Activated T-helper 1 cell treated with anti-CD3 and anti-CD28 coated beads, Interleukin-2, amount 50 U/mL, for 16 hours (primary cell): ENCODE data around the gene CYP2C18.
"Not testable (repeated sequence)": the region's sequence is repeated elsewhere in the genome, so short reads cannot be mapped to it uniquely, and the experiment has no call there.

Experiments
- DNase-seq, 2 donors: peaks; one replicate each; pipeline ENCODE4 v3.0.0-alpha.2; 2020; ENCODE audit warnings: low read depth in 1 of 2, low spot score in 1 of 2

CYP2C18 gene

DNA sequence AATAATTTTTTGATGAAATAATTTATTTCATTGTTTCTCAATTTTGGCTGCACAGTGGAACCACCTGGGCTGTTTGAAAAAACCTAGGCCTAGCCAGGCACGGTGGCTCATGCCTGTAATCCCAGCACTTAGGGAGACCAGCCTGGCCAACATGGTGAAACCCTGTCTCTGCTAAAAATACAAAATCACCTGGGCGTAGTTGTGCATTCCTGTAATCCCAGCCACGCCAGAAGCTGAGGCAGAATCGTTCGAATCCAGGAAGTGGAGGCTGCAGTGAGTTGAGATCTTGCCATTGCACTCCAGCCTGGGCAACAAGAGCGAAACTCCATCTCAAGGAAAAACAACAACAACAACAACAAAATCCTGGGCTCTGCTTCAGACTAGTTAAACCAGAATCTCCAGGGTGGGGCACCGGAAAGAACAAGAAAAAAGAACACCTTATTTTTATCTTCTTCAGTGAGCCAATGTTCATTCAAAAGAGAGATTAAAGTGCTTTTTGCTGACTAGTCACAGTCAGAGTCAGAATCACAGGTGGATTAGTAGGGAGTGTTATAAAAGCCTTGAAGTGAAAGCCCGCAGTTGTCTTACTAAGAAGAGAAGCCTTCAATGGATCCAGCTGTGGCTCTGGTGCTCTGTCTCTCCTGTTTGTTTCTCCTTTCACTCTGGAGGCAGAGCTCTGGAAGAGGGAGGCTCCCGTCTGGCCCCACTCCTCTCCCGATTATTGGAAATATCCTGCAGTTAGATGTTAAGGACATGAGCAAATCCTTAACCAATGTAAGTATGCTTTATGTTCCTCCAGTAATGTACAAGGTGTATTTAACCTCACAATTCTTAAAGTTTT lies at the start of gene CYP2C18:
Gene CYP2C18 (plus strand): TSS at position 516 of the 841 bp plus-strand sequence. CDS start 91 bp downstream, at position 607.
- no peak for DNase-seq

DNA sequence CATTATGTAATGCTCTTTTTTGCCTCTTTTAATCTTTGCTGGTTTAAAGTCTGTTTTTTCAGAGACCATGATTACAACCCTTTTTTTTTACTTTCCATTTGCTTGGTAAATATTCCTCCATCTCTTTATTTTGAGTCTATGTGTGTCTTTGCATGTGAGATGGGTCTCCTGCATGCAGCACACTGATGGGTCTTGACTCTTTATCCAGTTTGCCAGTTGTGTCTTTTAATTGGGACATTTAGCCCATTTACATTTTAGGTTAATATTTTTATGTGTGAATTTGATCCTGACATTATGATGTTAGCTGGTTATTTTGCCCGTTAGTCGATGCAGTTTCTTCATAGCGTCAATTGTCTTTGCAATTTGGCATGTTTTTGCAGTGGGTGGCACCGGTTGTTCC lies 45.4 kb upstream of the CYP2C18 start:
- DNase-seq = not testable (repeated sequence)

DNA sequence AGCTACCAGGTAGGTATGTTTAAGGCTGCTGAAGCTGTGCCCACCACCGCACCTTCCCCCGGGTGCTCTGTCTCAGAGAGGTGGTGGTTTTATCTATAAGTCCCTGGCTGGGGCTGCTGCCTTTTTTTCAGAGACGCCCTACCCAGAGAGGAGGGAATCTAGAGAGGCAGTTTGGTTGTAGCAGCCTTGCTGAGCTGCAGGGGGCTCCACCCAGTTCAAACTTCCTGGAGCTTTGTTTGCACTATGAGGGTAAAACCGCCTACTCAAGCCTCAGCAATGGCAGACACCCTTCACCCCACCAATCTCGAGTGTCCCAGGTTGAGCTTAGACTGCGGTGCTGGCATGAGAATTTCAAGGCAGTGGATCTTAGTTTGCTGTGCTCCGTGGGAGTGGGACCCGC lies 43.6 kb upstream of the CYP2C18 start:
- DNase-seq = no peak

DNA sequence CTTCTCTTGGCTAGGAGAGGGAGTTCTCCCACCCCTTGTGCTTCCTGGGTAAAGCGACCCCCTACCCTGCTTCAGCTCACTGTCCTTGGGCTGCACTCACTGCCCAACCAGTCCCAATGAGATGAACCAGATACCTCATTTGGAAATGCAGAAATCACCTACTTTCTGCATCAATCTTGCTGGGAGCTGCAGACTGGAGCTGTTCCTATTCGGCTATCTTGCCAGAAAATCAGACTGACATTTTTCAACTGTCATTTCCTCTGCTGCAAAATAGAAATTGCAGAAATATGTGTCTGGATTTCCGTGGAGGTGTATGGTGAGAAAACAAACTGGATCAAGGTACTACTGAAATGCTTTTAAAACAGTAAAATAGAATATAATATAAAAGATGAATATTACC lies 43.0 kb upstream of the CYP2C18 start:
- no peak for DNase-seq

DNA sequence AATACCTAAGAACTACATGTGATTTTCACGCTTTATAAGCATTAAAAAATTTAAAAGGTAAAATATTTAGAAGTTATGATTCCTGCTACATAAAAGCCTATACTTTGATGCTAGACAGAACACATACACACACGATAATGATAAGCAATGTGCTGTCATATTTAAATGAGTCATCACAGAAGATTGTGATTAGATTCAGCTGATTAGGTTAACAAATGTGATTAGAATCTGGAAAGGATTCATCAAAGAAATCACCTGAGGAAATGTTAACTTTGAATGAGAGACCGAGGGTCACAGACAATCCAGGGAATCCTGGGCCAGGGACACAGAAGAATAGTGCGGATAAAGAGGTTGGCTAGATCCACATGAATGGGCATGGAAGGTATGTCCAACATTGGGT lies 42.0 kb upstream of the CYP2C18 start:
- DNase-seq = no peak

DNA sequence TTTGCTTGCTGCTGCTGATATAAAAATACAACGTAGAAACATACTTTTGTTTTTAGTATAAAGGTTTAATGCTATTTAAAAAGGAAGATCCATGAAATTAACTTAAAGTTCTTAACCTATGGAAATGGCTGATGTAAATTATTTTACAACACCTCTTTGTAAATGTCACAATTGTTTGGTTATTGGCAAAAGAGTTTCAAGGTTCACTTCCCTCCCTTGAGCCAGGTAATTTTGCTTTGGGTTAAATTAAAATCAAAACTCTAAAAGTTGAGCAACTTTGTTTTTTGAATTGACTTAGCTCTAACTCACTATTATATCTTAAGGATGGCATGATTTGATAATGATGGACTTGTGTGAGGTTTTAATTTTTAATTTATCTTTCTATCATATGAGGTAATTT lies 39.2 kb upstream of the CYP2C18 start:
- no peak for DNase-seq

DNA sequence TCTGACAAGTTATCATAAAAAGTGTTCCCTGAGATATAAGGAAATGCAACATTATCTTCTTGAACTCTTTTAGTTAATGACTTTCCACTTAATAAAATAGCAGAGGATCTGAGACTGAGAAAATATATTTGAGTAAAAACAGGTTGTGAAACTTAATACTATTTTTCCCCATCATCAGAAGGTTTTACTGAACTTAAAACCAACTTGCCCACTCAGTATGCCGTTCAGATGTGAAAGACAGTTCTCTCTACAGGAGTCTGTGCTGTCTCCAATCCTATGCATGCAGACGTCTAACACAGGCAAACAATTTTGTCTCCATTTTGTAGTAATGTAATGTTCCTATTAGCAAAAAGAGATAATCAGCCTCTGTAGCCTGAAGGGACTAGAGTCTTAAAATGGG lies 38.2 kb upstream of the CYP2C18 start:
- no peak for DNase-seq

DNA sequence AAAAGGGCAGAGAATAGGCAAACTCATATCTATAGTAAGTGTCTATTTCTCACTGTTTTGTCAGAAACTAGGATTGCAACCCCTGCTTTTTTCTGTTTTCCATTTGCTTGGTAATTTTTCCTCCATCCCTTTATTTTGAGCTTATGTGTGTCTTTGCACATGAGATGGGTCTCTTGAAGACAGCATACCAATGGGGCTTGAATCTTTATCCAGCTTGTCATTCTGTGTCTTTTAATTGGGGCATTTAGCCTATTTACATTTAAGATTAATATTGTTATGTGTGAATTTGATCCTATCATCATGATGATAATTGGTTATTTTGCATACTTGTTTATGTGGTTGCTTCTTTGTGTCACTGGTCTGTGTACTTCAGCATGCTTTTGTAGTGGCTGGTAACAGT lies 28.3 kb upstream of the CYP2C18 start:
- not testable (repeated sequence) for DNase-seq

DNA sequence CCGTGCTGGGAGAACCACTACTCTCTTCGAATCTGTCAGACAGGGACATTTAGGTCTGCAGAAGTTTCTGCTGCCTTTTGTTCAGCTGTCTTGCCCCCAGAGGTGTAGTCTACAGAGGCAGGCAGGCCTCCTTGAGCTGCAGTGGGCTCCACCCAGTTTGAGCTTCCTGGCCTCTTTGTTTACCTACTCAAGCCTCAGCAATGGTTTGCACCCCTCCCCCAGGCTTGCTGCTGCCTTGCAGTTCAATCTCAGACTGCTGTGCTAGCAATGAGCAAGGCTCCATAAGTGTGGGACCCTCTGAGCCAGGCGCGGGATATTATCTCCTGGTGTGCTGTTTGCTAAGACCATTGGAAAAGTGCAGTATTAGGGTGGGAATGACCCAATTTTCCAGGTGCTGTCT lies 20.5 kb upstream of the CYP2C18 start:
- not testable (repeated sequence) for DNase-seq

DNA sequence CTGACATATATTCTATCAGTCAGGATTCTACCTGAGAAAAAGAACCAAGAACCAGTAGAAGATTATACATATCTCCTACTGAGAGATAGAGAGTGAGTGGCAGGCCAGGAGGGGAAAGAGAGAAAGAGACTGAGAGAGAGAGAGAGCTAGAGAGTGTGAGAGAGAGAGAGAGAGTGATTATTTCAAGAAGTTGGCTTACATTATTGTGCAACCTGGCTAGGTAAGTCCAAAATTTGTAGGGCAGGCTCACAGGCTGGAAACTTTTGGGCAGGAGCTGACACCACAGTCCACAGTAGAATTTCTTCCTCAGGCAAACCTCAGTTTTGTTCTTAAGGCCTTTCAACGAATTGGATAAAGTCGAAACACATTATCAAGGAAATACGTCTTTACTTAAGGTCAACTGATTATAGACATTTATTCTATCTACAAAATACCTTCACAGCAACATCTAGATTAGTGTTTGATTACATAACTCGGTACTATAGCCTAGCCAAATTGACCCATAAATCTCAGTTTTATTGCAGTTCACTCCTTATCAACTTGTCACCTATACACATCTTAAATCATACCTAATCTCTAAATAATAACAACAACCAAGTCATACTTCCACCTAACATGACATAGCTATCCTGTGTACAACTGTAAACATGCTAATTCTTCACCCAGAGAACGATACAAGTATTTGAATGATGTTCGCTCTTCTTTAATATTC lies 17.0 kb upstream of the CYP2C18 start:
- DNase-seq = no peak

DNA sequence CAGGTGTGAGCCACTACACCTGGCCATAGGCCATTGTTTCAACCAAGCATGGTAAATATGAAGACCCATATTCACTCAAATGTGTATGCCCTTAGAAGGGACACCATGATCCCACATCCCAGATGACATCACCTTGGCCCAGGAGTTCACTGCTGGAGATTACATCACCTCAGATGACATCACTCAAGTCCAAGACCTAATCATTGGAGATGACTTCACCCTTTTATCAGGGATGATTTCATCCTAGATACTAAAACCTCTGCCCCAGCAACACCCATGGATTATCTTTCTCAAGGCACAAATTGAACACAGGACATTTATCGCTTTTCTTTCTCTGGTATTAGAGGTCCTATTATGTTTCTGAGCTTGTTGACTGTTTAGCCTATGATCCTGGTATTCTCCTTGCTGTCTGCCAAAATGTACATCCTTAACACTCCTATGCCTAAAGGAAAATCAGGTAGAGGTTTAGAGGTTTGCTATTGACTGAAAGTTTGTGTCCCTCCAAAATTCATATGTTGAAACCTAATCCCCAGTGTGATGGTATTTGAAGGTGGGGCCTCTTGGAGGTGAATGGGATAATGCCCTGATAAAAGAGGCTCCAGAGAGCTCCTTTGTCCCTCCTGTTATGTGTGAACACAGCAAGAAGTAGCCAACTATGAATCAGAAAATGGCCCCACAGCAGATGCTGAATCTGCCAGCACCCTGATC lies 9.8 kb upstream of the CYP2C18 start:
- no peak for DNase-seq

DNA sequence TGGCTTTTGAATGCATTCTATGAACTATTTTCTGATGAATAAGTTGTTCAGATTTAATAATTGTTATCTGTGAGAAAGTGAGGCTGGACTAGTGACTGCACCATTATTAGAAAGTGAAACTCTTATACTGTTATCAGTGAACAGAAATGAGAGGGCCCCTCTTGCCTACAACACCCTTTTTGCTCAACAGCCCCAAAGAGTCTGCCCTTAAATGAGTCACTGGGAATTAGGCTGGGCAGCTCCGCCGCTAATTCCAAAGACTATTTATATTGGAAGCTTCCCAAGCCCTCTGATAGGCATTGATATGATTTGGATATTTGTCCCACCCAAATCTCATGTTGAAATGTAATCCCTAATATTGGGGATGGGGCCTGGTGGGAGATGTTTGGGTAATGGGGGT lies 7.0 kb upstream of the CYP2C18 start:
- no peak for DNase-seq

DNA sequence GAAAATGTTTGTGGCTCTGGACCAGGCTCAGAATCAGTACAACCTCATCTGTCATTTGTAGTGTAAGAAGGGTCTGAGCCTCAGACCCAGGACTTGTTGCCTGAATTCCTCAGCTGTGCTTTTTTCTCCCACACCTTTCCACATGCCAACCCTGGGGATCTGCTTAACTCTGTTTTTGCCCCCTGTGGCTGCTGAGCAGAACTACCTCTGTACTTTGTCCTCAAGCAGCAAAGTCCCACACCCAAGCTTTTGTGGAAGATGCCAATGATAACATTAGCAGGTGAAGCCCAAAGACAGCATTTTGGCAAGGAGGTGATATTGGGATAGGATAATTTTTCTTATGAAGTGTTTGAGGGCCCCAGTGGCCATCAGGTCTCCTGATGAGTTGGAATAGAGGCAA lies 5.8 kb upstream of the CYP2C18 start:
- no peak for DNase-seq

DNA sequence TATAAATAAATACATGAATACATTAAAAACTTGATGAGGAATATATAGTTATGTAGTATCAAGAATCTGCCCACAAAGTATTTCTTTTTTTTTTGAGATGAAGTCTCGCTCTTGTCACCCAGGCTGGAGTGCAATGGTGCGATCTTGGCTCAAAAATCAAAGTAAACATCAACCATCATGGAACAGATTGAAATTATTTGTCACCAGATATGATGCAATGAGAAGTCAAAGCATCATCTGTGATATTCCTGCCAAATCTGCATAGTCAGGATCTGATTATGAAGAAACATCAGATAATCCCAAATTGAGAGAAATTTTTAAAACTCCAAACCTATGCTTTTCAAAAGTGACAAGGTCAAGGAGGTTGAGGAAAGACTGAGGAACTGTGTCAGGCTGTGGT lies 5.1 kb upstream of the CYP2C18 start:
- no peak for DNase-seq

DNA sequence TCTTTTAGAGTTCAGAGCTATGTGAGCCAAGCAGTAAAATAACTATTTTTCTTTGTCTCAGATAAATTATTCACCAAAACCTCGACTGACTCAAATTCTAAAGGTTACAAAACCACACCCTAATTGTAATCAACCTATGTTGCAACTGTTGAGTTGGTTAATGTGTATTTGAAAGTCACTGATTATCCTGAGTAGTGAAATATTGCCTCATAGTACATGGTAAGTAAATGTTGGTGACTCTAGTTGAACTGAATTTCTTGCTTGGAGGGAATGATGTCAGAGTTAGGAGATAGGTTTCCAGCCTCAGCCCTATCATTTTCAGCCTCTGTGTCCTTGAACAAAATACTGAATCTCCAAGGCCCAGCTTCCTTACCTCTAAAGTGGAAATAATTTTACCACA lies 3.0 kb upstream of the CYP2C18 start:
- no peak for DNase-seq

DNA sequence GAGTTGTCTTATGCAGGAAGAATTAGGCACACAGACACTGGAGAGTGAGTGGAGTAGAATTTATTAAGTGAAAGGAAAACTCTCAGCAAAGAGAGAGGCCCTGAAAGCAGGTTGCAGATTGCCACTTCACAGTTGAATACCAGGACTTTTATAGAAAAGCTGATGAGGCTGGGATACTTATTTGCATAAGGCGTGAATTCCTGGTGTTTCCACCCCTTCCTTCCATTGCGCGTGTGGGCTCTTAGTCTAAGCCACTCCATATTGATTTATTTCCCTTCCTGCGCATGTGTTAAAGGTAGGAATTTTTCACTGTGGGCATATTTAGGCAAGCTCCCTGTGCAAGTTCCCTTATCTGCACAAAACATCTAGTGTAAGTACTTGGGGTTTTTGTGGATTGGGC lies 893 bp upstream of the CYP2C18 start:
- DNase-seq = not testable (repeated sequence)

DNA sequence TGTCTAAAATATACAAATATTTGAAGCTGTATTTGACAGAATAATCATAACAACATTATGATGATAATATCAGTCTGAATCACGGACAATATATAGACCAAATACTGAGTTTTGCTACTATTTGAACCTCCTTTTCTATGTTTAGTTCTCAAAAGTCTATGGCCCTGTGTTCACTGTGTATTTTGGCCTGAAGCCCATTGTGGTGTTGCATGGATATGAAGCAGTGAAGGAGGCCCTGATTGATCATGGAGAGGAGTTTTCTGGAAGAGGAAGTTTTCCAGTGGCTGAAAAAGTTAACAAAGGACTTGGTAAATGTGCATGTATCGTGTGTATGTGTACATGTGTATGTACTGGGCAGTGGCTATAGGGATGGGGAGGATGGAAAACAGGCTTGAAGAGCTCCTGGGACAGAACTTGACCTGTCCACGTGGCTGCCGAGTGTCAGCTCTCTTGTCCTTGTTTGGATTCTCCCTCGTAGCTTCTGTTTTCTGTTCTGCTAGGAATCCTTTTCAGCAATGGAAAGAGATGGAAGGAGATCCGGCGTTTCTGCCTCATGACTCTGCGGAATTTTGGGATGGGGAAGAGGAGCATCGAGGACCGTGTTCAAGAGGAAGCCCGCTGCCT lies 4.2 kb downstream of the CYP2C18 start:
- no peak for DNase-seq

DNA sequence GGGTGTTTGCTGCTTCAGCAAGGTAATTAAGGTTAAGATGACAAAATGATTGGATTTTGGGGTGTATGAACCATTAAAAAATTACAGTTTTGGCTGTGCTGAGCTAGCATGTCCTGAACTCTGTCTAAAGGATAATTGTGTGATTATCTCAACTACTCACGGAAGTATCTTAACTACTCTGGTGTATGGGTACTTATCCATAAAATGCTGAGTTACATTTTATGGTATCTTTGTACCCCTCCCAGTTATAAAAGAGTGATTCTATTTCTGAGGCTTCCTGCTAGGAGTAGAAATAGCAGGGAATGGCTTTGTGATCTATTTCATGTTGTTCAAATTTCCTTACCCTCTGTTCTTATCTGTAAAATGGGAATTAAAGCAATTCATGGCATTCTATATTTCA lies 22.6 kb downstream of the CYP2C18 start:
- DNase-seq = no peak

DNA sequence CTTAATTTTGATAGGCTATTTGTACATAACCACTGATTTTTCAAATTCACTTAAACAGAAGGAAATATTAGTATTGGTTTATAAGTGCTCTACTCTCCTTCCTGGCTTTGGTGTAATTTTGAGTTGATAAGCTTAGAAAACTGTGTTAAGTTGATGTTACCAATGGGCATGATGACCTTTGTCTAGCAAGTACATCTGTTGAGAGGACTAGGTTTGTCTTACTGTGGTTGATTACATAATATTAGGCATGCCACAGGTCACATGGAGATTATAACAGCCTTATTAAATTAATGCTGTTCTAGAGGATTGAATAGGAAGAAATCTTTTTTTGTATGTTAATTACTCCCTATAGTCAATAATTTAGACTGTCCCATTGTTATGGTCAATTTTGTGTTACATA lies 27.0 kb downstream of the CYP2C18 start:
- no peak for DNase-seq

DNA sequence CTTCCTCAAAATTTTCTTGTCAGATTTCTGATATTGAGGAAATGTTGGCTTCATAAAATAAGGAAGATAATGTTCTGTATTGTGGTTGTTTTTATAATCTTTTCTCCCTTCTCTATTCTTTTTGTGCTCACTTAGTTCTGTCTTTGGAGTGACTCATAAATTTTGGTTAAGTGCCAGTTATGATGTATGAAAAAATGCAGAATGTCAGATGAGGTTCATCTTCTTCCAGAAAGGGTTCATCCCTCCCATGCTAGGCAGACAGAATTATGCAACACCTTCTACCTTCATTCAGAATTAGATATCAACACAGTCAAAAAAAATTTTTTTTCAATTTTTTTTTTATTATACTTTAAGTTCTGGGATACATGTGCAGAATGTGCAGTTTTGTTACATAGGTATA lies 42.3 kb downstream of the CYP2C18 start:
- no peak for DNase-seq

DNA sequence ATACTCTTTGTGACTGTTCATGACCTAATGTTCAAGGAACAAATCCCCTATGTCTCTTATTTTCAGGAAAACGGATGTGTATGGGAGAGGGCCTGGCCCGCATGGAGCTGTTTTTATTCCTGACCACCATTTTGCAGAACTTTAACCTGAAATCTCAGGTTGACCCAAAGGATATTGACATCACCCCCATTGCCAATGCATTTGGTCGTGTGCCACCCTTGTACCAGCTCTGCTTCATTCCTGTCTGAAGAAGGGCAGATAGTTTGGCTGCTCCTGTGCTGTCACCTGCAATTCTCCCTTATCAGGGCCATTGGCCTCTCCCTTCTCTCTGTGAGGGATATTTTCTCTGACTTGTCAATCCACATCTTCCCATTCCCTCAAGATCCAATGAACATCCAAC lies 51.7 kb downstream of the CYP2C18 start:
- DNase-seq = no peak

DNA sequence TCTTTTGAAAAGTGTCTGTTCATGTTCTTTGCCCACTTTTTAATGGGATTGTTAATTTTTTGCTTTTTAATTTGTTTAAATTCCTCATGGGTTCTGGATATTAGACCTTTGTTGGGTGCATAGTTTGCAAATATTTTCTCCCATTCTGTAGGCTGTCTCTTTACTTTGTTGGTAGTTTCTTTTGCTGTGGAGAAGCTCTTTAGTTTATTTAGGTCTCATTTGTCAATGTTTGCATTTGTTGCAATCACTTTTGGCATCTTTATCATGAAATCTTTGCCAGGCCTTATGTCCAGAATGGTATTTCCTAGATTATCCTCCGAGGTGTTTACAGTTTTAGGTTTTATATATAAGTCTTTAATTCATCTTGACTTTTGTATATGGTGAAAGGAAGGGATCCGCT lies 55.1 kb downstream of the CYP2C18 start:
- no peak for DNase-seq
